Endometrial microvascular endothelial cells (primary cell): ENCODE data around the gene RNF144A. TPM values are rescaled to one million over a fixed set of nuclear protein-coding genes. Genes with fewer than 3 reads are reported as not detected.
"Not testable (repeated sequence)": the region's sequence is repeated elsewhere in the genome, so short reads cannot be mapped to it uniquely, and the experiment has no call there.

Source experiments
- in situ Hi-C: cut with HindIII; loops from 2 replicates; pipeline ENCODE4 v1.10.0; 2017; ENCODE audit warnings: low sequenced_read_pairs, low pct_unique_long_range_greater_than_20kb; ENCODE audit errors: inconsistent ontology term
- total RNA-seq: library from RNA; depleted of rRNA; stranded (reverse); fragments of >200 nt; gene quantifications from one replicate; pipeline ENCODE4 v1.2.3, GENCODE V29; 2015; ENCODE audit errors: inconsistent ontology term

The RNF144A gene
- total RNA-seq, 1 donor from 2014 or later = 8.7 TPM

DNA sequence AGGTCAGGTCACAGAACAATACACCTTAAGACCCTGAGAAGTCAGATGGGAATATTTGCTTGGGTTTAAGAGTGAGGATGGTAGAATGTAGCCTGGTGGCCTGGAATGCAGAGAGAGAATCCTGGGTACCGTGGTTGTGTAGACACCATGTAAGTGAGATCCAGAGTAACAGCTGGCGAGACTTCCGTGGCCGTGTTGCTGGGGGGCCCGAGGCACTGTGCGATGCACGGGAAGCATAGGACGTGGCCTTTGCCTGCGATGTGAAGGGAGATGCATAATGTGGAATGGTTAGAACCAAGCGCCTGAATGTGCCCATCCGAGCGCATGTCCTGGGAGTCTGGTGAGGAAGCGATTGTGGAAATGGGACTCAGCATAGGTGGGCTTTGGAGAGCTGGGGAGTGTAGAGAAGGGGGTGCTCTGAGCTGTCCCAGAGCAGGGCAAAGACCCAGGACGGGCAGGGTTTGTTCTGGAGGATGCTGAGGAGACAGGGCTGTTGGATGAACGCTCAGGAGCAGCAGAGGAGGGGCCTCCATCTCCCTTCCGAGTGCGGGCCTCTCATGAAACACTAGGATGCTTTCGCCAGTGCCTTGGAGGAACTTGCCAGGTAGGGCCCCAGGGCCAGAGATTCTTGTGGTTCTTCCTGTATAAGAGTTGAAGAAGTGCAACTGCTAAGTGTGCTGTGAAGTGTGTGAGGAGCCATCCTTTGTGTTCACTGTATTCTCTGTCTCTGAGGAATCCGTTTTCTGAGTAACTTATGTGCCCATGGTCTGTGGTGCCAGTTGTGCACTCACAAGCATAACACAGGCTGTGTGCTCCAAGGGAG lies 7.1 kb downstream of the RNF144A start:
- in situ Hi-C loops = no loop called here

DNA sequence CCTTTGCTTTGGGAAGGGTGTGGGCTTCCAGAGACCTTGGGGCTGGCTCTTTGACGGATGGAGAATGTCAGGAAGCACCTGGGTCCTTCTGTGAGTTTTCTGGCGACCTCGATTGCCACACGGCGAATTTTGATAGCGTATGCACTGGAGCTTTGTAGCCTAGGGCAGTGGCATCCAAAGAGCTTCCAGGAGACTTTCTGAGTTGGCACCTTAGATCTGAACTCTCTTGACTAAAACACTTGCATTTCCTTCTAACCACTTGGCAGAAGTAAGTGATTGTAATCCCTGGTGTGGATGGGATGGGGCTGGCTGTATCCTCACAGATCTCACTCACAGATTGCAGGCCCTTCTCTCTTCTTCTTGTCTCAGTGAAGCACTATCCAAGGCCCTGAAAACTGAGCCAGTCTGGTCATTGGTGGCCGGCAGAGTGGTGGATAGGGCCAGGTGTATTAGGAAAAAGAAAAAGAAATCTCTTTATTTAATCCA lies 7.8 kb downstream of the RNF144A start:
- in situ Hi-C loops = no loop called here

DNA sequence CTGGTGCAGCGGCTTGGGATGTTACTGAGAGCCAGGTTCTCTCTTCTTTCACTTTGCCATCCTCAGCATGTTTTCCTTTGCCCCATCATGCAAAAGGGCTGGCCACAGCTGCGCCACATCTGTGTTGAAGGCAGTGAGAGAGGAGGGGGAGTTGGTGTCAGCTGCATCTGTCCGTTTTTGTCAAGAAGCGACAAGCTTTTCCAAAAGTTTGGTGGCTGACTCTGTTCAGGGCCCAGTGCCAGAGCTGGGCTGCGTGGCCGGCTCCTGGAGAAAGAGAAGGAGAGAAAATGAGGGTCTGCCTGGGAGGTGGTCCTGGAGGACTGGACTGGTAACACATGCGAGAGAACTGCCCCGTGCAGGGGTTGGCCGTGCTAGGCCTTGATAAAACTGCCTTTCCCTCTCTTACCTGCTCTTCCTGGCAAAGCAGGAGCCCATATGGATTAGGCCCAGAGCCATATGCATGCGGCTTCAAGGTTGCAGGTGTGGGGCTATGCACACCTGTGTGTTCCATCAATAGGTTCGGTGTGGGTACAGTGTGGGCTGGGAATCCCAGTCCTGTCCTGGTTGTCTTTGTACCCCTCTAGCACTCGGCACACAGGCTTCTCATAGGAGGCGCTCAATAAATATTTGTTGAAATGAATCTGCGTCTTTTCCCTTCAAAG lies 9.0 kb downstream of the RNF144A start:
- in situ Hi-C loops = no loop called here

DNA sequence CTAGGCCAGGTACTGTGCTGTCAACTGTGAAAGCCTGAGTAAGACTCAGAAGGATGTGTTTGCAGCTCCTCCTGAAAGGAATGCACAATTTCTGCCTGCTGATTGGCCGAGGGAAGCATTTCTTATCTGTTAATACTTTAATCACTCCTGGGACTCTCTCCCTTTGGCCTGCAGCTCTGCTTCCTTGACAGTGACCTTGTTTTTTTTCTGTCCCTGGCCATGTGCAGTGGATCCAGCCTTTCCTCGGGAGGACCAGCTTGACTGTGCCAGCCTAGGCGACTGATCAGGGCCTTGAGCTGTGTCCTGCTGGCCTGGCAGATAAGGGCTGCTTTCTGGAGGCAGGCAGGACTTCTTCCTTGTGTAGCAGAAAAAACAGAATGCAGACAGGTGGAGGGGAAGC lies 10.0 kb downstream of the RNF144A start:
- in situ Hi-C loops = no loop called here

DNA sequence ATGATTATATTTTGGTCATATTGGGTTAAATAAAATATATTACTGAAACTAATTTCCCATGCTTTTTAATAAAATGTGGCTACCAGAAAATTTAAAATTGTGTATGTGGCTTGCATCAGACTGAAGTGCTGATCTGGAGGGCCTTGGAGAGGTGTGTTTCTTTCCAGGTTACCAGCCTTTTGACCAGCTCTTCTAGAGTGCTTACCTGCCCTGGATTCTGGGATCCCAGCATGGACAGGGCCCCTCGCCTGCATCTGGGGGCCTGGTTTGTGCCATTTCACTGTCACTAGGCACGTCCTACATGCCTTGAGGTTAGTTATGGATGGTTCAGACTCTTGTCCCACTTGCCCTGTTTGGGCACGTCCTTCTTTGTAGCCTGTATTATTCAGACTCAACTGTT lies 10.5 kb downstream of the RNF144A start:
- in situ Hi-C loops = no loop called here

DNA sequence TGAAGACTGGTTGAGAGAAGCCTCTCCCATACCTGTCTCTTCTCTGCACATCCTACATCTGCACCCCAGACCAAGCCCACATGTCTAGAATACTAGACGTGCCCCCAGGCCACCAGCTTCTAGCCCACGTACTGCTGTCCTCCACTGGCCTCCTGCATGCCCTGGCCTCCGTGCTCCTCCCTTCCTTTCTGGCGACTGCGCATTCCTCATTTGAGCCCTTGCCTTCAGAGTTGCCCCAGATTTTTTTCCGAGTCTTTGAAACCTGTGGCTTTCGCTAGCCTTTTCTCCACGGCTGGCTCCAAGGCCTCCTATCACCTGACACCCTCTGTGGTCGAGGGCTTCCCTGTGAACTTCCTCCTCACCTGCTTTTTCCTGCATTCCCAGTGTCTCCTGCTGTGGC lies 11.2 kb downstream of the RNF144A start:
- in situ Hi-C loops = no loop called here

DNA sequence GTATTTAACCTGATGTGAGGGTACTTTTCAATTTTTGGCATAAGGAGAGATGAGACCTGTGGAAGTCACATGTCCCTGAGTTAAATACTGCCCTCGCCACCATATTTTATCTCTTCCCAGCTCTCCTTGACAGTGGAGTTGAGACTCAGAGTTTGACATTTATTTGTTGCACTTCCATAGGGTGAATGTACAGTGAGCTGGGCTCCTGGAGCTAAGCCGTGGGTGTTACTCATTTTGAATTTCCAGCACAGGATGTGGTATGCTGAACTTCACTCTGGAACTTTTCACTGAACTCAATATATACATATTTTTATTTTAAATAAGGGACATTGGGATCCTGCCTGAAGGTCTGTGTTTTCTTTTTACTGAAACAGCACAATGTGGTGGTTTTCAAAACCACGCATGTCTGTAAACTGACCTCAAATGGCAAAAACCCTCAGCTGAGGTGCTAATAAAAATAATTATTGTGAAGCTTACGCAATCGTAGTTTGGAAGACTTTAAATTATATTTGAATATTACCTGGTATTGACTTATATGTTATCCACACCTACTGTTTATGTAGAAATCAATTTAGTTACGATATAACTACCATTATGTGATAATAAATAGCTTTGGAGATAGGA lies 12.1 kb downstream of the RNF144A start:
- in situ Hi-C loops = no loop called here

DNA sequence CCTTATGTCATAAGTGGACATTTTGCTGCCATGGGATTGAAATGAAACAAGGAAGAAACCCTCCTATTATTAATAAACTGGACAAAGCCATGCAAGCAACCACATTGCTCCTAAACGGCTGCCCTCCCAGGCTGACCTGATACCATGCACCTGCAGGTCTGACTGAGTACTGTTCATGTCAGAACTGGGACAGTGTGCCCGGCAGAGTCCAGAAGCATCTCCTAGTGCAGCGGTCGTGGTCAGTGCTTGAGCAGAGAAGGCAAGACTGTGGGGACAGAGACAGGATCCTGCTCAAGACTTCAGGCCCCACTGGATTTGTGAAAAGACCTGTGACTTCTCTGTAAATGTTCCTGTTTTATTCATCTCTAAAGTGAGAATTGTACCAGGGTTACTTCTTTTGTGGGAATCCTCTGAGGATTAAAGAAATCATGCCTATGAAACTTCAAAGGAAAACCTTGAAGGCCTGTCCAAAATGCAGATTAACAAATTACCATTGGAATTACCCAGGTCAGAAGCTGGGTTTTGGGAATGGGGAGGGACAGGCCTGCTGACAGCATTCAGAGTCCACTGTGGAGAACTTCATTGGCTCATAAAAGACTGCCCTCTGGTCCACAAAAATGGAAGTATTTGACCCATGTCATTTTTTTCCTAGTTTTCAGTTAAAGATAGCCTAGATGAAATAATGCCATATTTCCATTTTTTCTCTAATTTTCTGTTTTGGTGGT lies 13.9 kb downstream of the RNF144A start:
- in situ Hi-C loops = no loop called here

DNA sequence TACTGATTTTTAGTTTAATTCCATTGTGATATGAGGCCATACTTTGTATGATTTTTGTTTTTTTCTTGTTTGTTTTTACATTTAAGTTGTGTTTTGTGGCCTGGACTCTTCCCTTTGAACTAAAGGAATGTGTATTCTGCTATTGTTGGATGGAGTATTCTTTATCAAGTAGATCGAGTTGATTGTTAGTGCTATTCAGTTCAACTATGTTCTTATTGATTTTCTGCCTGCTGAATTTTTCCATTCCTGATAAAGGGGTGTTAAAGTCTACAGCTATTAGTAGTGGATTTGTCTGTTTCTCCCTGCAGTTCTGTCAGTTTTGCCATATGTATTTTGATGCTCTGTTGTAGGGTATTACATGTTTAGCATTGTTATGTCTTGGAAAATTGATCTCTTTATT lies 14.5 kb downstream of the RNF144A start:
- in situ Hi-C loops = no loop called here

DNA sequence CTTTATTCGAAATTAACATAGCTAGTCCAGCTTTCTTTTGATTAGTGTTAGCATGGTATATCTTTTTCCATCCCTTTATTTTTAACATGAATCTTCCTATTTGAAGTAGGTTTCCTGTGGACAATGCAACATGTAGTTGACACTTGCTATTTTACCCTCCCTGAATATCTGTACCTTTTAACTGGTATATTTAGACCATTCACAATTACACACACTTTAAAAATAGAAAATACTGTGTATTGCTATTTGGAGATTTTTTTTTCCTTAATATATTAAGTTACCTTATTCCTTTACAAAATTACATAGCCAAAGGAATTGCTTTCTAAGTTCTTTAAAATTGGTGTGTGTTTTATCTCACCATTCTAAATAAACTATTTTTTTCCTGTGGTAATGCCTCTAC lies 15.0 kb downstream of the RNF144A start:
- in situ Hi-C loops = no loop called here

DNA sequence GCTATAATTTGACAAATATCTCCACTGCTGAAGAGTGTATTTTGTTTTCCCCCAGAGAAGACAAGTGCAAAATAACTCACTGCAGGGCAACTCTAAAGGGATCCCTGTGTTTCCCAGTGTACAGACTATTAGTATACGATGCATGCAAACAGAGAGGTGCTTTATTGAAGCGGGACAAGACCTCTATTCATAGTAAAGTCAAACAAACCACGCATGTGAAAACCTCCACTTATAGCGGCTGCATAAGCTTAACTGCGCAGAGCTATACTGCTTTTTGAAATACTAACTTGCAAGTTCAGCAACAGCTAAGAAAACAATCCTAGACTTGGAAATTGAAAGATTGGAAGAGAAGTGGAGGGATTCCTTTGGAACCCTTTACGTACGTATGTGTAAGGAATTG lies 15.6 kb downstream of the RNF144A start:
- in situ Hi-C loops = no loop called here

DNA sequence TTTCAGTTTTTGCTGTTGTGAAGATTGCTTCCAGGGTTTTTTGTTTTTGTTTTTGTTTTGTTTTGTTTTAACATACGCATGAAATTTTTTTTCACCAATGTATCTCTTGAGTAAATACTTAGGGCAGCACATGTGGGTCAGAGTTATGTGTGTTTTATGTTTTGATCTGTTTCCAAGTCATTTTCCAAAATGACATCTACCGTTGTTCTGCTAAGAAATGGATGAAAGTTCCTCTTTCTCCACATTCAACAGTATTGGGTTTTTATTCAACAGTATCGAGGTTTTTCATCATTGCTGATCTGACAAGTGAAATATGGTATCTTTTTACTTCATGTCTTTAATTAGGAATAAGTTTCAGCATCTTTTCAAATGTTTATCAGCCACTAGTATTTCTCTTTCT lies 16.7 kb downstream of the RNF144A start:
- in situ Hi-C loops = no loop called here

DNA sequence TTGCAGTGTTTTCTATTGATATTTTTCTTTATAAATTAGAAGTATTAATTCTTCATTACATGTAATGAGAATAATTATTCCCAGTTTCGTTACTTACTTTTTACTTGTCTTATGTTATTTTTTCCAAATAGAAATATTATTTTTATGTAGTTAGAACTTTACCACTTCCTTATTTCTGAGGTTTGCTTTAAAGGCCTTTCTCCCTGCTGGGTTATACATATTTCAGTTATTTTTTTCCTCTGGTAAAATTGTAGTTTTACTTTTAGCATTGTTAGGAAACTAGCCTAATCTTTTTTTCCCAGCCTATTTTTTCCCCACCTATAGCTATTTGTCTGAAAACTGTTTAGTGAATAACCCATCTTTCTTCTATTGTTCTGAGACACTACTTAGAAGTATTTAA lies 17.1 kb downstream of the RNF144A start:
- in situ Hi-C loops = no loop called here

DNA sequence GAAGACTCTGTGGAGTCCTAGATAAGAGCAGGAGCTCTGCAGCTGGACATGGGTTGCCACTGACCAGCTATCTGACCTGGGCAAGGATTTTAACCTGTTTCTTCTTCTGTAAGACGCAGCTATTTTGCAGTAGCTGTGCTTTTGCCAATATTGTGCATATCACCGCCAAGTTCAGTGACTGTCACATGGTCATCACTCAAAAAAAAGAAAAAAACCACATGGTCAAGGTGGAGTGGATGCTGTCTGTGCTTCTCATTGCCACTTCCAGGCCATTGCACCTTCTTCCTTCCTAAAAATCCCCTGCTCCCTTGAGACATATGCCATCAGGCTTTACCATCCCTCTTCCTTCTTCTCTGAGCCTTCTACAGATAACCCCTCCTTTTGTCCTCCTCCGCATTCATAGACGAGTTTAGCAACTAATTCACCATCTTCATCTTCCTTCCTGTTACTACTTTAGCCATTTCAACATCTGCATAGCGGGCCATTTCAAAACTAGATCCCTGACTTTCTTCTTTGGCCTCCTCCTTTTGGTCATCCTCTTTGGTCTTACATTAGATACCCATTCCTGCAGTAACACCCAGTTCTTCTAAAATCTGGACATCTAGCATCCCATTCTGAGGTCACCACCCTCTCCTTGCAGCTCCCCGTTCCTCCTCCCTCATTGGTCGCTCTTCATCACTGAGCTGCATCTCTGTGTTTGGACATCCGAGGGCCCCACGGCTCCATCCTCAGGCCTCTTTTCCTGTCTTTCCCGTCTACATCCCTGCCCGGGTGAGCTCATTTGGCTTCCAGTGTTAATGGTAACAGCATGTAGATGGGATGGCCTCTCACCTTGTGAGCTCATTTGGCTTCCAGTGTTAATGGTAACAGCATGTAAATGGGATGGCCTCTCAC lies 17.8 kb downstream of the RNF144A start:
- in situ Hi-C loops = no loop called here

DNA sequence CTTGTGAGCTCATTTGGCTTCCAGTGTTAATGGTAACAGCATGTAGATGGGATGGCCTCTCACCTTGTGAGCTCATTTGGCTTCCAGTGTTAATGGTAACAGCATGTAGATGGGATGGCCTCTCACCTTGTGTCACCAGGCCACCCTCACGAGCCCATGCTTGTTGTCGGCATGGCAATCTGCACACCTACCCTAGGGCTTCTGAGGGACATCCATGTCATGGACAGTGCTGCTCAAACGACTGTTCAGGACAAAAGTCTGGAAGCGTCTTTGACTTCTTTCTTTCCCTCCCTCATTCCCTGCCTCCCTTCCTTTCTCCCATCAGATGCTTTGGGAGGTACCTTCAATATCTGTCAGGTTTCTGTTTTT lies 18.4 kb downstream of the RNF144A start:
- in situ Hi-C loops = not testable (repeated sequence)

DNA sequence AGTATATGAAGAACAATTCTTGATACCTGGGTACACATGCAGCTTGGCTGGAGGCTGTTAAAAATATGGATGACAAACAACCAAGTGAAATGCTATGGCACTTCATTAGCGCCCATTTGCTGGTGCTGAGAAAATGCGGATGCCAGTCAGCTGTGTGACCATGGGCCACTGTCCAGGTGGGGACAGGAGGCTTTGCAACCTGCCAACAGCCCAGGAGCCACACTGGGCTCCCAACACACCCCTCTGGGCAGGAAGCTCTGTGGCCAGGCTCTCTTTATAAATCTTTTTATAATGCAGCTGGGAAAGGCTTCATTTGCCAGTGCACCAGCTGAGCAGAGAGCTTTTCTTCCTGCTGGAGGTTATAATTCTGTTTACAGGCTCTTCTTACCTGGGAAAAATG lies 19.9 kb downstream of the RNF144A start:
- in situ Hi-C loops = no loop called here

DNA sequence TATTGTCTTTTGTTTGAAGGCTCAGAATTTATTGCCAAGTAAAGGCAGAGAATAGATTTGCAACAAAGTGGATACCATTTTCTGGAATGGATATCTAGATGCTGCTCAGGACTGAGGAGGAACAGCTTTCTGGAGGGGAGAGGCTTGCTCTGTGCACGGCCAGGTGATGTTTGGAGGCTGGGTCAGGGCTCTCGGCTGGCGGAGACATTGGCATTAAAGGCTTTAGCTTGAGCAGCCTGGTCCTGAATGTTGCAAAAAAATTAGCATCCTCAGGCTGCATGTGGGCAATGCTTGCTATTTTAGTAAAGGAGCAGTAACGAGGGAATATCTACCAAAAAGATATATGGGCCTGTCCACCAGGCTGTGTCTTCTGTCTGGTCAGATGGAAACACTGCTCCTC lies 20.4 kb downstream of the RNF144A start:
- in situ Hi-C loops = no loop called here

DNA sequence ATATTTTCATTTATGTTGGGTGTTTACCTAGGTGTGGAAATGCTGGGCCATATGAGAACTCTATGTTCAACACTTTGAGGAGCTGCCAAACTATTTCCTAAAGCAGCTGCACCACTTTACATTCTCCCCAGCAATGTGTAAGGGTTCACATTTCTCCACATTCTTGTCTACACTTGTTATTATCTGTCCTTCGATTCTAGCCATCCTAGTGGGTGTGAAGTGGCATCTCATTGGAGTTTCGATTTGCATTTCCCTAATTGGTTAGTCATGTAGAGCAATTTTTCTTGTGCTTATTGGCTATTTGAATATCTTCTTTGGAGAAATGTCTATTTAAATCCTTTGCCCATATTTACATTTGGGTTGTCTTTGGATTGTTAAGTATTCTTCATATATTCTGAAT lies 21.9 kb downstream of the RNF144A start:
- in situ Hi-C loops = no loop called here

DNA sequence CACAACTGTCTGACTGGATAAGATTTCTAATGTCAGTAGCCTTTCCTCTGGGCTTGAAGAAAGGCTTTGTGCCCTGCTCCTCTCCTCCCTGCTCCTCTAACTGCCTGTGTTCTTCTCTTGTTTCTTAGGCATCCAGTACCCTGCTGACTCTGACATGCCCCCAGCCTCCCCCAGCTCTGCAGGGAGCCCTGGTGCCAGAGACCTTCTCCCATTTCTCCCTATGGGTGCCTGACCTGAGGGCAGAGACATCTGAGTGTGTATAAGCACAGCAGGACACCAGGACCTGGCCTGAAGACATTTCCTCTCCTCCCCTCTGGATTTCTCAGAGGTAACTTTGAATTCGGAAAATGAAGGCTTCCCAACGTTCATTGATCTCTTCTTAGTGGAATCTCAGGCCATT lies 23.6 kb downstream of the RNF144A start:
- in situ Hi-C loops = no loop called here
